Measurements from ENCODE around the gene CACNA2D1. TPM values are rescaled to one million over a fixed set of nuclear protein-coding genes. Genes with fewer than 3 reads are reported as not detected.

CACNA2D1 gene
- total RNA-seq, 2 donors from 2014 or later, result 5.4 to 32.0 TPM

DNA sequence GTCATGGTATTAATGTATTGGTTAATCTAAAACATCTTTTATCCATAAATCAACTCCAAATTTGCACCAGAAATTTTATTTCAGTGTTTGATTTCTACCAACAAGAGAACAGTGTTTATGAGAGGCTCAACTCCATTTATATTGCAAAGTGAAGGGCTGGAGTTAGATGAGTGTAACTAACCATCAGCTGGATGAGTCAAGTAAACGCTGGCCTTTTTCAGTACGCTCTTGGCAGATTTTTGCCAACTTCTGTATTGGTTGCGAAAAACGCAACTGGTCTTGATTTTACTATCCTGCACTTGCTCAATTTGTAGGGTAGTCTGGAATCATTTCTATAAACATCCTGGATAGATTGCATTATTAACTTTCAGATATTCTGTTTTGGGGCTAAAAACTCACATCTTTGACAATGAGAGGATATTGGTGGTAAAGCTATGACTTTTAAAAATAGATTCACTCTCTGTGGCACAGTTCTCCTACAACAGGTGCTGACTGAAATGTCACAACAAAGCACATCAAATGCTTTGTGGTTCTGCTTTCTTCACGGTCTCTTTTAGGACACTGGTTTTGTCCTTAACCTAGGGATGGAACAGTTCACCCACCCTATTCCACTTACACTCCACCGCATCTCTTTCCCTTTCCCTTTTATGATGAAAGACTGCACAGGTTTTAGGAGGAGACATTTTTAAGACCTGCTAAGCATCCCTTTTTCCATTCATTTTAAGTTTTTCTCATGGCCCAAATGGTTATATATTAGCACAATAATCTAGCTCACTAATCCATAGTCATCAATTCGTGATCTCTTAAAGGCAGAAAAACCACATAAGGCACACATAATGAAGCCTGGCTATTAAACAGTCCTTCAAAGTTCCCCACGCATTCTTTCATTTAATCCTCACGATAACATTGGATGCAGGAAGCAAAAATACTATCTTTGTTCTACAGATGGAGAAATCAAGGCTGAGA, 12.8 kb downstream of the CACNA2D1 start:
- H3K36me3 ChIP-seq (replicated peaks in 1 of 2; ENCODE audit: insufficient read depth in 1 of 2, low read depth in 2 of 2), result no peaks in the 10 kb centered on the region
- no peak overlapping the region for H3K4me3 ChIP-seq
- H3K27ac ChIP-seq, result no peak overlapping the region
- 72 to 75% methylated on average over 9 of the region's 9 CpGs for WGBS, 2 donors
- DNase-seq, result no peak
- no peaks in the 10 kb centered on the region for H3K9me3 ChIP-seq
- H3K4me1 ChIP-seq, result no peaks in the 10 kb centered on the region
- intact Hi-C loops (cut with DNase I), result no loop called here
- no peaks in the 10 kb centered on the region for H3K27me3 ChIP-seq
- no peak for TF ChIP-seq POLR2A (IDR thresholded peaks at IDR 0.05)
- TF ChIP-seq, protein P1, sequence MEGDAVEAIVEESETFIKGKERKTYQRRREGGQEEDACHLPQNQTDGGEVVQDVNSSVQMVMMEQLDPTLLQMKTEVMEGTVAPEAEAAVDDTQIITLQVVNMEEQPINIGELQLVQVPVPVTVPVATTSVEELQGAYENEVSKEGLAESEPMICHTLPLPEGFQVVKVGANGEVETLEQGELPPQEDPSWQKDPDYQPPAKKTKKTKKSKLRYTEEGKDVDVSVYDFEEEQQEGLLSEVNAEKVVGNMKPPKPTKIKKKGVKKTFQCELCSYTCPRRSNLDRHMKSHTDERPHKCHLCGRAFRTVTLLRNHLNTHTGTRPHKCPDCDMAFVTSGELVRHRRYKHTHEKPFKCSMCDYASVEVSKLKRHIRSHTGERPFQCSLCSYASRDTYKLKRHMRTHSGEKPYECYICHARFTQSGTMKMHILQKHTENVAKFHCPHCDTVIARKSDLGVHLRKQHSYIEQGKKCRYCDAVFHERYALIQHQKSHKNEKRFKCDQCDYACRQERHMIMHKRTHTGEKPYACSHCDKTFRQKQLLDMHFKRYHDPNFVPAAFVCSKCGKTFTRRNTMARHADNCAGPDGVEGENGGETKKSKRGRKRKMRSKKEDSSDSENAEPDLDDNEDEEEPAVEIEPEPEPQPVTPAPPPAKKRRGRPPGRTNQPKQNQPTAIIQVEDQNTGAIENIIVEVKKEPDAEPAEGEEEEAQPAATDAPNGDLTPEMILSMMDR (IDR thresholded peaks at IDR 0.05), result no peak
- no peak for ATAC-seq

DNA sequence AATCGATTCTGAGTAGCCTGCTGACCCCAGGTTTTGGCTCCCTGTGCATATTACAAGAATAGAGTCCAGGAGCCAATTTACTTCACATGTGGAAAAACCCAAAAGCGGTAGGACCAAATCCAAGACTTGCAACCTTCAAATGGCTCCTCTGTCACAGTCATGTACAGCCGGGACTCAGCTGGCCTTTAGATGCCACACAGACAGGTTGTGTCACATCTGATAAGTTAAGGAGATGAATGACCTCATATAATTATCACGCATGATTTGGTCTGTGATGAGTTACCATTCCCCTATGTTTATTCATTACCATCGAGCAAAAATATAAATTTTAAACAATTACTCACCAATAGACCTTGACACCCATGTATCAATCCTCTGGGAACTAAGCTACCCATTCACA, 14.2 kb downstream of the CACNA2D1 start:
- H3K27me3 ChIP-seq, result no peaks in the 10 kb centered on the region
- intact Hi-C loops (cut with DNase I), result no loop called here
- WGBS, 2 donors, result 59 to 60% methylated on average over 5 of the region's 5 CpGs
- no peaks in the 10 kb centered on the region for H3K36me3 ChIP-seq (replicated peaks in 1 of 2; ENCODE audit: insufficient read depth in 1 of 2, low read depth in 2 of 2)
- no peaks in the 10 kb centered on the region for H3K4me1 ChIP-seq
- no peak for TF ChIP-seq POLR2A (IDR thresholded peaks at IDR 0.05)
- TF ChIP-seq, protein P1 (IDR thresholded peaks at IDR 0.05), result no peak
- no peak for ATAC-seq
- H3K9me3 ChIP-seq, result no peaks in the 10 kb centered on the region
- no peak overlapping the region for H3K4me3 ChIP-seq
- no peak overlapping the region for H3K27ac ChIP-seq
- DNase-seq, result no peak

DNA sequence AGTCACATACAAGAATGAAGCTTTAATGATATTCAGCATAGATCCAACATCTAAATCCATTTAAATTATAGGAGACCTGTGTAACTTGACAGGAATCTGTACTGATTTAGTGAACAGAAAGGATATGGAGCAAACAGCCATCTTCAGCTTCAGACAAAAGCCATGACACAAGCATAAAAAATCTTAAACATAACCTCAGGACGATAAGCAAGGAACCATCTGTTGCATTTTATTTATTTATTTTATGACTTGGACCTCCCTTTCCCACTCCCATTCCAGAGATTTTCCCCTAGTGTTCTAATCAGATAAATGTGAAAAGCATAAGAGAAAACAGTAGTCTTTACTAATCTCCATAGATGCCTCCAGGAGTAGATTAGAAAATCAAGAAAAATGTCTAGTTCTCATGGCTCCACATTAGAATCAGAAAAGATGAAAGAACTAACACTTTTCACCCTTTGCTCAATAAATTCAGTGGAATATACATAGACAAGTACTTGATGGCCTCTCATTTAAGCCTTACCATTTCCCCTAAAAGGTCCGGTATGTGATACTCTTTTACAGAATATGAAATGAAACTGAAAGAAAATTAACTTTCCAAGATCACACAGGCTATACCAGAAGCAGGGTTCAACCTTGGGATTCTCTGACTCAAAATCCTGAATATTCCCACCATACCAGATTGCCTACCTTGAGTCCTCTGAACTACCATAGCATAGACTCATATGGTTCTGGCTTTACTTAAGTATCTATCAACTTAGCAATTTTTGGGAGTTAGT, 15.2 kb downstream of the CACNA2D1 start:
- H3K27ac ChIP-seq, result no peak overlapping the region
- H3K27me3 ChIP-seq, result no peaks in the 10 kb centered on the region
- 68 to 71% methylated on average over 2 of the region's 2 CpGs for WGBS, 2 donors
- TF ChIP-seq, protein P1 (IDR thresholded peaks at IDR 0.05), result no peak
- no peak for TF ChIP-seq POLR2A (IDR thresholded peaks at IDR 0.05)
- ATAC-seq (no peak), DNase-seq (no peak)
- no peaks in the 10 kb centered on the region for H3K9me3 ChIP-seq
- no peak overlapping the region for H3K4me3 ChIP-seq
- intact Hi-C loops (cut with DNase I), result no loop called here
- no peaks in the 10 kb centered on the region for H3K36me3 ChIP-seq (replicated peaks in 1 of 2; ENCODE audit: insufficient read depth in 1 of 2, low read depth in 2 of 2)
- H3K4me1 ChIP-seq, result no peaks in the 10 kb centered on the region

DNA sequence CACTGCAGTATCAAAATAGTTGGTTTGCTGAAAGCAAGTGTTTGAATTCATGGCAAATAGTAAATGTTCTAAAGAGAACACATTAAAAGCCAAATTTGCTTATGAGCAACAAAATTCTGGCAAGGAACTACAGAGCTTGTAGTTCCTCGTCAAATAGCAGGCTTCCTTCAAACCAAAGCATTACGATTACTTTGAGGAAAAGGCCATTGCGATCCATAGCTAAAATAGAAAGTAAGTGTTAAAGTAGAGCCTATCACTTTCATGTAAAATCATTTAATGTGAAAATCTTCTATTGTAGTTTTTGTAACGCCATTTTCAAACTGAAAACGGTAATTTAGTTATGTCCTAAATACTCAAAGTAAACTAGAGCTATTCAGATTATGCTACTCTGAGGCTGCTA, 20.1 kb downstream of the CACNA2D1 start:
- H3K36me3 ChIP-seq (replicated peaks in 1 of 2; ENCODE audit: insufficient read depth in 1 of 2, low read depth in 2 of 2), result no peaks in the 10 kb centered on the region
- H3K4me1 ChIP-seq, result no peaks in the 10 kb centered on the region
- ATAC-seq (no peak), DNase-seq (no peak)
- no peaks in the 10 kb centered on the region for H3K9me3 ChIP-seq
- H3K27ac ChIP-seq, result no peak overlapping the region
- 51 to 57% methylated on average over 5 of the region's 5 CpGs for WGBS, 2 donors
- no peaks in the 10 kb centered on the region for H3K27me3 ChIP-seq
- TF ChIP-seq, protein P1 (IDR thresholded peaks at IDR 0.05), result no peak
- TF ChIP-seq POLR2A (IDR thresholded peaks at IDR 0.05), result no peak
- intact Hi-C loops (cut with DNase I), result no loop called here
- no peak overlapping the region for H3K4me3 ChIP-seq
